MM.1S (cell line): ENCODE data around the gene KRT73.

Source experiments
- DNase-seq: peaks from one replicate; pipeline ENCODE4 v3.0.0-alpha.2; 2015
- H2AFZ ChIP-seq: fragments of 300-600 bp; sonication (generic); 2 replicates; pipeline ENCODE4 v1.6.0; 2016; ENCODE audit warnings: antibody characterized with exemption, low read length
- H3F3A ChIP-seq: fragments of 300-600 bp; sonication (generic); 2 replicates; pipeline ENCODE4 v1.6.1; 2016; ENCODE audit warnings: mild to moderate bottlenecking, antibody characterized with exemption, low read length, moderate library complexity, mixed read lengths; ENCODE audit not compliant: insufficient read depth
- H3K27ac ChIP-seq: fragments of 300-600 bp; sonication (generic); 2 replicates; pipeline ENCODE4 v1.5.1; 2016; ENCODE audit warnings: mild to moderate bottlenecking, low read length
- H3K27me3 ChIP-seq: fragments of 300-600 bp; sonication (generic); replicated peaks from 2 replicates; pipeline ENCODE4 v1.6.0; 2016; ENCODE audit warnings: low read length; ENCODE audit not compliant: insufficient read depth
- H3K36me3 ChIP-seq: fragments of 300-600 bp; sonication (generic); replicated peaks from 2 replicates; pipeline ENCODE4 v1.6.1; 2016; ENCODE audit warnings: mild to moderate bottlenecking, low read length, mixed read lengths; ENCODE audit not compliant: insufficient read depth
- H3K4me1 ChIP-seq: fragments of 300-600 bp; sonication (generic); 2 replicates; pipeline ENCODE4 v1.6.1; 2016; ENCODE audit warnings: low read length, mixed read lengths
- H3K4me2 ChIP-seq: fragments of 300-600 bp; sonication (generic); 2 replicates; pipeline ENCODE4 v1.6.0; 2016; ENCODE audit warnings: low read depth, low read length
- H3K4me3 ChIP-seq: fragments of 300-600 bp; sonication (generic); 2 replicates; pipeline ENCODE4 v1.5.1; 2016; ENCODE audit warnings: low read length, mixed read lengths
- H3K79me2 ChIP-seq: fragments of 300-600 bp; sonication (generic); 2 replicates; pipeline ENCODE4 v1.6.1; 2016; ENCODE audit warnings: mixed run types, low read length, mixed read lengths
- H3K9ac ChIP-seq: fragments of 300-600 bp; sonication (generic); 2 replicates; pipeline ENCODE4 v1.6.1; 2016; ENCODE audit warnings: low read length, mixed read lengths
- H3K9me2 ChIP-seq: fragments of 300-600 bp; sonication (generic); replicated peaks from 2 replicates; pipeline ENCODE4 v1.6.1; 2016; ENCODE audit warnings: mild to moderate bottlenecking, low read length, mixed read lengths; ENCODE audit not compliant: insufficient read depth
- H3K9me3 ChIP-seq: fragments of 300-600 bp; sonication (generic); replicated peaks from 2 replicates; pipeline ENCODE4 v1.6.1; 2016; ENCODE audit warnings: mild to moderate bottlenecking, low read length, mixed read lengths; ENCODE audit not compliant: insufficient read depth
- H4K20me1 ChIP-seq: fragments of 300-600 bp; sonication (generic); 2 replicates; pipeline ENCODE4 v1.6.1; 2016; ENCODE audit warnings: mild to moderate bottlenecking, low read length, moderate library complexity, mixed read lengths; ENCODE audit not compliant: insufficient read depth
- CTCF ChIP-seq: fragments of 300-600 bp; sonication (generic); IDR thresholded peaks from 2 replicates; pipeline ENCODE4 v1.5.1; 2016; ENCODE audit warnings: antibody characterized with exemption, low read length, mixed read lengths
- EZH2 ChIP-seq: fragments of 300-600 bp; sonication (generic); optimal IDR thresholded peaks from 2 replicates; pipeline ENCODE3; 2017; ENCODE audit warnings: low read depth, mild to moderate bottlenecking, antibody characterized with exemption, low read length, mixed read lengths
- EZH2phosphoT487 ChIP-seq: fragments of 300-600 bp; sonication (generic); IDR thresholded peaks from 2 replicates; pipeline ENCODE4 v1.6.1; 2018; ENCODE audit warnings: antibody characterized with exemption, low read length

Gene KRT73

DNA sequence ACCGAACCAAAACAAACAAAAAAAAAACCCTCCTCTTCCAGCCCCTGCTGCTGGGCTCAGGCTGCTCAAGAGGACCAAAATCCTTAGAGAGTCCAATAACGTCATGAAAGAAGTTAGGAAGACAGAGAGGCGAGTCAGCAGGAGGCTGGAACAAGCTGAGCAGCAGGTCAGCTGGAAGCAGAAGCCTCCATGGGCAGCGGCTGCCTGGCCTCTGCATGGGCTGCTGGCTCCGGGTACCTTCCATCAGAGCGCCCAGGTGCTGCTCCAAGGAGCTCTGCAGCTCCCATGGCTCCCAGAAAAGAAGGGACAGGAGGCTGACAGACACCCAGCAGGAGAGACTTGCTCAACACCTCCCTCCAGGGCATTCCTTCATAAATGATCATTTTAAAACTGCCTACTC, 36.9 kb upstream of the KRT73 start:
- Histone ChIP-seq H4K20me1 (no peaks in the 10 kb centered on the region), H3F3A (no peaks in the 10 kb centered on the region), H3K9me2 (no peaks in the 10 kb centered on the region), H2AFZ (no peak overlapping the region), H3K9ac (no peak overlapping the region), H3K4me3 (no peak overlapping the region), H3K36me3 (no peaks in the 10 kb centered on the region), H3K4me1 (no peaks in the 10 kb centered on the region), H3K27ac (no peak overlapping the region), H3K27me3 (peaks cover 60% of the 10 kb centered on the region), H3K4me2 (no peak overlapping the region), H3K9me3 (no peaks in the 10 kb centered on the region), H3K79me2 (no peaks in the 10 kb centered on the region)
- DNase-seq: no peak
- no peak for TF ChIP-seq EZH2
- no peak for TF ChIP-seq CTCF
- no peak for TF ChIP-seq EZH2phosphoT487

DNA sequence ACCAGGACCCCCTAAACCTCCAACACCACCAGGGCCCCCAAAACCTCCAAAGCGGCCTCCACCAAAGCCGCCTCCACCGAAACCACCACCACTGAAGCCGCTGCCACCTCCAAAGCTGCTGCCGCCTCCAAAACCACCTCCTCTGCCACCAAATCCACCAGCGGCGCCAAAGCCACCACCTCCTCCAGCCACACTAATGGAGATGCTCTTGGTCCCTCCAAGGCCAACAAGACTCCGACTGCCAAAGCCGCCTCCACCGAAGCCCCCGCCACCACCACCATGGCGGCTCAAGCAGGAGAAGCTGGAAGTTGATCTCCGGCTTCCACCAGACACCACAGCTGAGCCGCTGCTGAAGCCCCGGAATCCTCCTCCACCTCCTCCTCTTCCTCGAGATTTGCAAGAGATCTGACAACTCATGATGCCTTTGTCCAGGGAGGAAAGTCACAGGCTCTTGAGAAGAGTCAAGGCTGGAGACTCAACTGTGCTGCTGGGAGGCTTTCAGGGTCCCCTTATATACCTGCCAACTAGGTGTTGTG, 33.4 kb upstream of the KRT73 start, which contains the start of gene KRT2:
Gene KRT2, minus strand, starts transcription at position 486 of the 536 bp plus-strand sequence. Its CDS starts 69 bp downstream, at position 417.
- H3K27ac ChIP-seq: no peak within 1 kb of the TSS
- H3K9me3 ChIP-seq: no peaks in the 10 kb centered on the region
- H2AFZ ChIP-seq: no peak within 1 kb of the TSS
- no peaks in the 10 kb centered on the region for H3K4me1 ChIP-seq
- no peaks in the 10 kb centered on the region for H3K36me3 ChIP-seq
- no peaks in the 10 kb centered on the region for H3K79me2 ChIP-seq
- TF ChIP-seq CTCF: no peak
- no peak for TF ChIP-seq EZH2phosphoT487
- no peak for TF ChIP-seq EZH2
- peaks cover 41% of the 10 kb centered on the region for H3K27me3 ChIP-seq
- no peak for DNase-seq
- H3K9me2 ChIP-seq: no peaks in the 10 kb centered on the region
- H3F3A ChIP-seq: no peaks in the 10 kb centered on the region
- H3K4me3 ChIP-seq: no peak within 1 kb of the TSS
- no peak within 1 kb of the TSS for H3K4me2 ChIP-seq
- no peak within 1 kb of the TSS for H3K9ac ChIP-seq
- H4K20me1 ChIP-seq: no peaks in the 10 kb centered on the region

DNA sequence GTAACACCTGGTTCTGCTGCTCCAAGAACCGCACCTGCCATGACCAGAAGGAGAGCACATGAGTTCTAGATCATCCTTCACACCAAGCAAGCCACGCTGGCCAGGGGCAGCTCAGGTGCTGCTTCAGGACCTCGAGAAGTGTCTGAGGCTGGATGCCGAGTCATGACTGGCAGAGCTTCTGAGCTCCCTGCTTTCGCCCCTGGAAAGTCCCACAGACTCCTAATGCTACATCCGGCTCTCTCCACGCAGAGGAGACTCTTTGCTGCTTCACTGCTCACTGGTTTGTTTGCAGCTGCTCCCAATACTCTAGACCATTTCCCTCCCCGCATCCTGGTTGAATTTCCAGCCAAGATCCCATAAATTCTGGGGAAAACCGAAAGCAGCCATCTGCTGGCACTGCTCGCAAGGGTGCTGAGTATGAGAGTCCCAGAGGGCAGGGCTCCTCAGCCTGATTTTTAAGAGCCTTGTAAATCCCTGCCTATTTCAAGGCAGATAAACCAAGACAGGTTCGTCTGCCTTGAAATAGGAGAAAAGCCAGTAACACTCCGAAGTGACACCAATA, 32.2 kb upstream of the KRT73 start:
- no peaks in the 10 kb centered on the region for H4K20me1 ChIP-seq
- H3K4me3 ChIP-seq: no peak overlapping the region
- H3K4me1 ChIP-seq: no peaks in the 10 kb centered on the region
- H3K9me2 ChIP-seq: no peaks in the 10 kb centered on the region
- no peak overlapping the region for H3K9ac ChIP-seq
- no peaks in the 10 kb centered on the region for H3K79me2 ChIP-seq
- H3K9me3 ChIP-seq: no peaks in the 10 kb centered on the region
- H3K36me3 ChIP-seq: no peaks in the 10 kb centered on the region
- no peak overlapping the region for H3K4me2 ChIP-seq
- H3K27me3 ChIP-seq: peaks cover 35% of the 10 kb centered on the region
- TF ChIP-seq EZH2phosphoT487: no peak
- H3K27ac ChIP-seq: no peak overlapping the region
- DNase-seq: peak; percentile 27
- H2AFZ ChIP-seq: no peak overlapping the region
- H3F3A ChIP-seq: no peaks in the 10 kb centered on the region

DNA sequence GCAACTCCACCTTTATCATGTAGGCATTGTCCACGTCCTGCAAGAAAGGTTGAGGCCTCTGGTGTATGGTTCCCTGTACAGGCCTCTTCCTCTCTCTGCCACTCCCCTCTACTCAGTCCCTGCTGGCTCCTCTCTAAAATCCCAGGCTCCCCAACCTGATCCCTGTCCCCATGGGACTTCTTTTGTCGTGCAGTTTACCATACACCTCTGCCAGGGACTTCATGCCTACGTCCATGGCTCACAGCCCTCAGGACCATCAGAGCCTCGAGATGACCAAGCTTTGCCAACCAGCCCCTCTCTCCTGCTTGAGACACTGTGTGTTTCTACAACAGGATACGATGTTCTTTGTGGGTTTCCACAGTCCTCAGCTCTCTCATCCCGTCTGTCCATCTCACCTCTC, 30.7 kb upstream of the KRT73 start:
- H3K27ac ChIP-seq: no peak overlapping the region

More for the DNA sequence above, 30.7 kb upstream of the KRT73 start:
- Histone ChIP-seq H3K27me3 (peaks cover 34% of the 10 kb centered on the region), H3K36me3 (no peaks in the 10 kb centered on the region), H3K9me3 (no peaks in the 10 kb centered on the region), H3K4me1 (no peaks in the 10 kb centered on the region), H3F3A (no peaks in the 10 kb centered on the region), H3K4me3 (no peak overlapping the region), H3K4me2 (no peak overlapping the region), H3K9me2 (no peaks in the 10 kb centered on the region), H2AFZ (no peak overlapping the region), H3K79me2 (no peaks in the 10 kb centered on the region), H4K20me1 (no peaks in the 10 kb centered on the region), H3K9ac (no peak overlapping the region)
- DNase-seq: no peak
- TF ChIP-seq CTCF: no peak
- no peak for TF ChIP-seq EZH2
- TF ChIP-seq EZH2phosphoT487: no peak
